Peyer's patch (tissue), 4 donors: Measurements from ENCODE around the gene CACNA1B. TPM values are rescaled to one million over a fixed set of nuclear protein-coding genes. Genes with fewer than 3 reads are reported as not detected.

ENCODE experiments used
- DNase-seq, 3 donors: peaks; one replicate each; pipeline ENCODE4 v3.0.0-alpha.2; 2017 to 2019
- H3K27ac ChIP-seq, 4 donors: fragments of 200-600 bp; sonication (generic); one replicate each; pipeline ENCODE4 v1.5.1; 2016 to 2019
- H3K27me3 ChIP-seq, 2 donors: fragments of 200-600 bp; sonication (generic); one replicate each; pipeline ENCODE4 v1.5.1; 2019
- H3K36me3 ChIP-seq, 3 donors: fragments of 200-600 bp; sonication (generic); one replicate each; pipeline ENCODE4 v1.5.1; 2016 to 2019
- H3K4me1 ChIP-seq, 4 donors: fragments of 200-600 bp; sonication (generic); one replicate each; pipeline ENCODE4 v1.5.1; 2016 to 2019
- H3K4me3 ChIP-seq, 4 donors: fragments of 200-600 bp; sonication (generic); 1 replicate in 3 of 4; 2 replicates in 1 of 4; pipeline ENCODE4 v1.5.1; 2016 to 2019; ENCODE audit warnings: mild to moderate bottlenecking in 1 of 4
- H3K9me3 ChIP-seq, 4 donors: fragments of 200-600 bp; sonication (generic); one replicate each; pipeline ENCODE4 v1.5.1; 2016 to 2019; ENCODE audit warnings: mild to moderate bottlenecking in 1 of 4
- CTCF ChIP-seq, 6 experiments: fragments of 450-650 bp in 4 of 6; fragments of 200-600 bp in 2 of 6; sonication (generic) in 1 of 6; IDR thresholded peaks; one replicate each; pipeline ENCODE4 v1.5.1; 2017 to 2019; ENCODE audit warnings: antibody characterized with exemption in 6 of 6, mild to moderate bottlenecking in 3 of 6, moderate library complexity in 1 of 6
- POLR2A ChIP-seq, 2 donors: fragments of 450-650 bp; IDR thresholded peaks; one replicate each; pipeline ENCODE4 v1.5.1; 2017; ENCODE audit warnings: antibody characterized with exemption in 2 of 2, mild to moderate bottlenecking in 2 of 2, moderate library complexity in 2 of 2
- total RNA-seq, 4 donors: library from RNA; depleted of rRNA; stranded (reverse); fragments of >200 nt; gene quantifications; one replicate each; pipeline ENCODE4 v1.1.0, GENCODE V29; 2016

Gene CACNA1B
- total RNA-seq, 4 donors from 2014 or later: 0.13 to 0.83 (median 0.38) TPM; not detected in 1

DNA sequence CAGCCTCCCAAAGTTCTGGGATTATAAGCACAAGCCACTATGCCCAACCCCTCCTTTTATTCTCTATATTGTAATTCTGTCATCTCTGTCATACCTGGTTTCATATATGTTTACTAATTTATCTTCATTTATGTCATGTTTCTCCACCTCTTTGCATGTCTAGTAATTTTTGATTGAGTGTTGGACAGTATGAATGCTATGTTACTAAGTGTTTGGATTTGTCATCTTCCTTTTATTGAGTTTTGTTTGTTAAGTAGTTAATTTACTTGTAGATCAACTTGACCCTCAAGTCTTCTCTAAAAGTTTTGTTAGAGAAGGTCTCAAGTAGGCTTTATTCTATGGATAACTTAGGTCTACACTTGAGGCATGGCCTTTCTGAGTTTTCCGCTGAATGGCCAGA, 17.2 kb upstream of the CACNA1B start:
- H3K27ac ChIP-seq: no peak overlapping the region
- no peaks in the 10 kb centered on the region for H3K4me1 ChIP-seq
- no peaks in the 10 kb centered on the region for H3K27me3 ChIP-seq
- H3K36me3 ChIP-seq: no peaks in the 10 kb centered on the region
- no peak for DNase-seq
- TF ChIP-seq POLR2A (IDR thresholded peaks at IDR 0.05) (no peak), CTCF (IDR thresholded peaks at IDR 0.05) (no peak)
- H3K9me3 ChIP-seq: peaks cover 0 to 9% (median 4%) of the 10 kb centered on the region in 4 donors
- H3K4me3 ChIP-seq: no peak overlapping the region

- Histone ChIP-seq H3K4me3 (no peak overlapping the region), H3K27me3 (no peaks in the 10 kb centered on the region), H3K36me3 (no peaks in the 10 kb centered on the region), H3K4me1 (no peaks in the 10 kb centered on the region), H3K27ac (no peak overlapping the region), H3K9me3 (peaks cover 0 to 2% (median under 1%) of the 10 kb centered on the region in 4 donors)
- no peak for DNase-seq
- TF ChIP-seq POLR2A (IDR thresholded peaks at IDR 0.05) (no peak), CTCF (IDR thresholded peaks at IDR 0.05) (no peak)
These were observed 11.9 kb upstream of the CACNA1B start for GRCh38 chr9:137865581-137866145.

GRCh38 chr9:137866226-137867141, 11.1 kb upstream of the CACNA1B start:
- no peak for TF ChIP-seq POLR2A (IDR thresholded peaks at IDR 0.05)
- TF ChIP-seq CTCF (IDR thresholded peaks at IDR 0.05): no peak
- Histone ChIP-seq H3K36me3 (no peaks in the 10 kb centered on the region), H3K4me3 (no peak overlapping the region), H3K27ac (no peak overlapping the region), H3K27me3 (no peaks in the 10 kb centered on the region), H3K9me3 (no peaks in the 10 kb centered on the region), H3K4me1 (no peaks in the 10 kb centered on the region)
- DNase-seq: no peak

GRCh38 chr9:137870432-137870831, 7.2 kb upstream of the CACNA1B start:
- no peaks in the 10 kb centered on the region for H3K9me3 ChIP-seq
- TF ChIP-seq POLR2A (IDR thresholded peaks at IDR 0.05) (no peak), CTCF (IDR thresholded peaks at IDR 0.05) (no peak)
- no peaks in the 10 kb centered on the region for H3K4me1 ChIP-seq
- no peak for DNase-seq
- H3K36me3 ChIP-seq: no peaks in the 10 kb centered on the region
- no peak overlapping the region for H3K4me3 ChIP-seq
- H3K27me3 ChIP-seq: no peaks in the 10 kb centered on the region
- H3K27ac ChIP-seq: no peak overlapping the region

GRCh38 chr9:137872296-137872695, 5.3 kb upstream of the CACNA1B start:
- Histone ChIP-seq H3K27me3 (peaks cover 0 to 4% of the 10 kb centered on the region in 2 donors), H3K27ac (no peak overlapping the region), H3K4me3 (no peak overlapping the region), H3K4me1 (no peaks in the 10 kb centered on the region), H3K36me3 (no peaks in the 10 kb centered on the region), H3K9me3 (no peaks in the 10 kb centered on the region)
- DNase-seq: no peak
- no peak for TF ChIP-seq POLR2A (IDR thresholded peaks at IDR 0.05)
- no peak for TF ChIP-seq CTCF (IDR thresholded peaks at IDR 0.05)
